Activated T-helper 17 cell treated with anti-CD3 and anti-CD28 coated beads, Interleukin-2, amount 50 U/mL, for 72 hours (primary cell): ENCODE data around the gene EZH1. TPM values are rescaled to one million over a fixed set of nuclear protein-coding genes. Genes with fewer than 3 reads are reported as not detected.
"Not testable (repeated sequence)": the region's sequence is repeated elsewhere in the genome, so short reads cannot be mapped to it uniquely, and the experiment has no call there.

ENCODE experiments used
- ATAC-seq: fragments of 150-1000 bp; cut with Tn5 transposase; replicated peaks from 2 replicates; pipeline ENCODE4 v1.10.0; 2021; ENCODE audit warnings: mild to moderate bottlenecking, moderate library complexity
- H3K27ac Mint-ChIP-seq: one replicate; pipeline ENCODE4 v1.8.0; 2022; ENCODE audit warnings: mixed read lengths
- H3K27me3 Mint-ChIP-seq: one replicate; pipeline ENCODE4 v1.8.0; 2022; ENCODE audit warnings: mixed read lengths
- H3K36me3 Mint-ChIP-seq: one replicate; pipeline ENCODE4 v1.8.0; 2022; ENCODE audit warnings: low read depth, mild to moderate bottlenecking, mixed read lengths
- H3K4me1 Mint-ChIP-seq: one replicate; pipeline ENCODE4 v1.8.0; 2022; ENCODE audit warnings: mixed read lengths
- H3K4me3 Mint-ChIP-seq: one replicate; pipeline ENCODE4 v1.8.0; 2022; ENCODE audit warnings: mild to moderate bottlenecking, mixed read lengths
- H3K9me3 Mint-ChIP-seq: one replicate; pipeline ENCODE4 v1.8.0; 2022; ENCODE audit warnings: mixed read lengths
- total RNA-seq, 2 donors: library from RNA; stranded (reverse); gene quantifications; one replicate each; pipeline ENCODE4 v1.2.3, GENCODE V29; 2022

The EZH1 gene
- total RNA-seq, 2 donors from 2014 or later = 35.3 to 69.1 TPM

GRCh38 chr17:42754782-42755181 is 9.9 kb upstream of the EZH1 start:
- no peak overlapping the region for H3K27ac Mint-ChIP-seq
- no peaks in the 10 kb centered on the region for H3K36me3 Mint-ChIP-seq
- H3K27me3 Mint-ChIP-seq = peaks cover 28% of the 10 kb centered on the region
- no peaks in the 10 kb centered on the region for H3K9me3 Mint-ChIP-seq
- H3K4me1 Mint-ChIP-seq = no peaks in the 10 kb centered on the region
- no peak overlapping the region for H3K4me3 Mint-ChIP-seq
- no peak for ATAC-seq

GRCh38 chr17:42751628-42752027 is 6.8 kb upstream of the EZH1 start:
- ATAC-seq = no peak
- peaks cover 21% of the 10 kb centered on the region for H3K27me3 Mint-ChIP-seq
- no peaks in the 10 kb centered on the region for H3K36me3 Mint-ChIP-seq
- H3K4me1 Mint-ChIP-seq = no peaks in the 10 kb centered on the region
- H3K9me3 Mint-ChIP-seq = no peaks in the 10 kb centered on the region
- H3K4me3 Mint-ChIP-seq = no peak overlapping the region
- no peak overlapping the region for H3K27ac Mint-ChIP-seq

- Mint-ChIP-seq H3K27me3 (peaks cover 16% of the 10 kb centered on the region), H3K27ac (no peak overlapping the region), H3K36me3 (no peaks in the 10 kb centered on the region), H3K4me1 (no peaks in the 10 kb centered on the region), H3K4me3 (no peak overlapping the region), H3K9me3 (no peaks in the 10 kb centered on the region)
- no peak for ATAC-seq
These were observed 6.0 kb upstream of the EZH1 start for GRCh38 chr17:42750739-42751344.

- Mint-ChIP-seq H3K4me1 (peaks cover 6% of the 10 kb centered on the region), H3K27ac (no peak overlapping the region), H3K9me3 (no peaks in the 10 kb centered on the region), H3K36me3 (peaks cover 4% of the 10 kb centered on the region), H3K27me3 (peaks cover 10% of the 10 kb centered on the region), H3K4me3 (no peak overlapping the region)
- ATAC-seq = no peak
These were observed 4.3 kb upstream of the EZH1 start for GRCh38 chr17:42748908-42749798.

GRCh38 chr17:42748202-42748907 is 3.5 kb upstream of the EZH1 start:
- H3K27me3 Mint-ChIP-seq = peaks cover 10% of the 10 kb centered on the region
- H3K4me1 Mint-ChIP-seq = peaks cover 13% of the 10 kb centered on the region
- H3K27ac Mint-ChIP-seq = no peak overlapping the region
- H3K9me3 Mint-ChIP-seq = no peaks in the 10 kb centered on the region
- H3K4me3 Mint-ChIP-seq = no peak overlapping the region
- ATAC-seq = no peak
- H3K36me3 Mint-ChIP-seq = peaks cover 9% of the 10 kb centered on the region

GRCh38 chr17:42744283-42744805 is 496 bp downstream of the EZH1 start:
- ATAC-seq = peak; percentile 84
- H3K36me3 Mint-ChIP-seq = peaks cover 9% of the 10 kb centered on the region
- peak overlapping the region; percentile 99 for H3K4me3 Mint-ChIP-seq
- no peaks in the 10 kb centered on the region for H3K9me3 Mint-ChIP-seq
- peaks cover 13% of the 10 kb centered on the region for H3K4me1 Mint-ChIP-seq
- peaks cover 4% of the 10 kb centered on the region for H3K27me3 Mint-ChIP-seq
- H3K27ac Mint-ChIP-seq = peak overlapping the region; percentile 98

GRCh38 chr17:42743595-42744282 is 1.1 kb downstream of the EZH1 start:
- H3K27me3 Mint-ChIP-seq = no peaks in the 10 kb centered on the region
- peak overlapping the region; percentile 98 for H3K27ac Mint-ChIP-seq
- H3K36me3 Mint-ChIP-seq = peaks cover 9% of the 10 kb centered on the region
- H3K4me3 Mint-ChIP-seq = peak overlapping the region; percentile 99
- peaks cover 13% of the 10 kb centered on the region for H3K4me1 Mint-ChIP-seq
- no peak for ATAC-seq
- H3K9me3 Mint-ChIP-seq = no peaks in the 10 kb centered on the region

- peaks cover 13% of the 10 kb centered on the region for H3K4me1 Mint-ChIP-seq
- H3K27ac Mint-ChIP-seq, ATAC-seq: not testable (repeated sequence)
These were observed 1.9 kb downstream of the EZH1 start for GRCh38 chr17:42742916-42743315.

GRCh38 chr17:42740699-42741098 is 4.1 kb downstream of the EZH1 start:
- peaks cover 17% of the 10 kb centered on the region for H3K36me3 Mint-ChIP-seq
- ATAC-seq = no peak
- no peak overlapping the region for H3K27ac Mint-ChIP-seq
- no peaks in the 10 kb centered on the region for H3K9me3 Mint-ChIP-seq
- no peaks in the 10 kb centered on the region for H3K27me3 Mint-ChIP-seq
- H3K4me3 Mint-ChIP-seq = no peak overlapping the region
- peaks cover 13% of the 10 kb centered on the region for H3K4me1 Mint-ChIP-seq

More at GRCh38 chr17:42742916-42743315, 1.9 kb downstream of the EZH1 start:
- peak overlapping the region; percentile 99 for H3K4me3 Mint-ChIP-seq
- H3K9me3 Mint-ChIP-seq, H3K36me3 Mint-ChIP-seq, H3K27me3 Mint-ChIP-seq: not testable (repeated sequence)

GRCh38 chr17:42725143-42725542 is 19.7 kb downstream of the EZH1 start:
- no peaks in the 10 kb centered on the region for H3K4me1 Mint-ChIP-seq
- H3K27me3 Mint-ChIP-seq = no peaks in the 10 kb centered on the region
- no peak overlapping the region for H3K27ac Mint-ChIP-seq
- H3K4me3 Mint-ChIP-seq = no peak overlapping the region
- H3K36me3 Mint-ChIP-seq = peaks cover 93% of the 10 kb centered on the region
- ATAC-seq = no peak
- no peaks in the 10 kb centered on the region for H3K9me3 Mint-ChIP-seq

- ATAC-seq = no peak
- Mint-ChIP-seq H3K9me3 (no peaks in the 10 kb centered on the region), H3K27ac (no peak overlapping the region), H3K36me3 (peaks cover 91% of the 10 kb centered on the region), H3K27me3 (no peaks in the 10 kb centered on the region), H3K4me3 (no peak overlapping the region), H3K4me1 (no peaks in the 10 kb centered on the region)
These were observed 21.2 kb downstream of the EZH1 start for GRCh38 chr17:42723636-42724035.

- peaks cover 96% of the 10 kb centered on the region for H3K36me3 Mint-ChIP-seq
- H3K4me1 Mint-ChIP-seq = no peaks in the 10 kb centered on the region
- peak; percentile 66 for ATAC-seq
- no peaks in the 10 kb centered on the region for H3K9me3 Mint-ChIP-seq
- no peak overlapping the region for H3K27ac Mint-ChIP-seq
- no peak overlapping the region for H3K4me3 Mint-ChIP-seq
- H3K27me3 Mint-ChIP-seq = no peaks in the 10 kb centered on the region
These were observed 23.8 kb downstream of the EZH1 start for GRCh38 chr17:42720996-42721583.

GRCh38 chr17:42709561-42709960 is 35.3 kb downstream of the EZH1 start:
- Mint-ChIP-seq H3K4me1 (peaks cover 20% of the 10 kb centered on the region), H3K27me3 (no peaks in the 10 kb centered on the region), H3K27ac (no peak overlapping the region), H3K9me3 (no peaks in the 10 kb centered on the region), H3K4me3 (no peak overlapping the region), H3K36me3 (peaks cover 100% of the 10 kb centered on the region)
- ATAC-seq = no peak

GRCh38 chr17:42708588-42708987 is 36.3 kb downstream of the EZH1 start:
- H3K27ac Mint-ChIP-seq = no peak overlapping the region
- no peak overlapping the region for H3K4me3 Mint-ChIP-seq
- ATAC-seq = no peak
- H3K9me3 Mint-ChIP-seq = no peaks in the 10 kb centered on the region
- peaks cover 22% of the 10 kb centered on the region for H3K4me1 Mint-ChIP-seq
- no peaks in the 10 kb centered on the region for H3K27me3 Mint-ChIP-seq
- H3K36me3 Mint-ChIP-seq = peaks cover 100% of the 10 kb centered on the region
